ENCODE measurements around the gene MGAT3.

The MGAT3 gene

DNA sequence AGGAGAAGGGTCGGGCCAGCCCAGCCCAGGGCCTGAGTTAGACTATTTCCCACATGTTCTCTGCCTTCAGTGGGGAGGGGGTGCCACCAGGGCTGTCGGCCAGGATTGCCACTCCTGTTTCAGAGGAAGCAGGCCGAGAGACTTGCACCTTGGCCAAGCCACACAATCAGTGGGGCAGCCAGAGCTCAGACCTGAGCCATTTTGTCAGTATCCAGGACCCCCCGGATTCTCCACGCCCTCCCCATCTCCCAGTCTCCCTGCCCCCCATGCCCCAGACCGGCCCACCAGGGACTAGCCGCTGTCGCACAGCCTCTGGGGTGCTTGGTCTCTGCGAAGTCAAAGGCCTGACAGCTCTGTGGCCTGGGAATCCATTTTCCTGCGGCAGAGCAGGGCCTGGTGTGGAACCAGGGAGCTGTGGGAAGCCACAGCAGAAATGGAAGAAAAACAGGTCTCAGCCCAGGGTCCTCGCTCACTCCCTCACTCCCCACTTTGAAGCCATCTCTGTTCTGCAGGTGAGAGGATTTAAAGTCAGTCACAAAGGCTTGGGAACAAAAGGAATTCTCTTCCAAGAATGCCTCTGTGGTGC, 25.5 kb upstream of the MGAT3 start:
- no peaks in the 10 kb centered on the region for H4K20me1 ChIP-seq (ENCODE audit: insufficient read depth, low read length)
- no peak for TF ChIP-seq EZH2phosphoT487 (IDR thresholded peaks at IDR 0.05; ENCODE audit: low read length)
- TF ChIP-seq, protein P1, sequence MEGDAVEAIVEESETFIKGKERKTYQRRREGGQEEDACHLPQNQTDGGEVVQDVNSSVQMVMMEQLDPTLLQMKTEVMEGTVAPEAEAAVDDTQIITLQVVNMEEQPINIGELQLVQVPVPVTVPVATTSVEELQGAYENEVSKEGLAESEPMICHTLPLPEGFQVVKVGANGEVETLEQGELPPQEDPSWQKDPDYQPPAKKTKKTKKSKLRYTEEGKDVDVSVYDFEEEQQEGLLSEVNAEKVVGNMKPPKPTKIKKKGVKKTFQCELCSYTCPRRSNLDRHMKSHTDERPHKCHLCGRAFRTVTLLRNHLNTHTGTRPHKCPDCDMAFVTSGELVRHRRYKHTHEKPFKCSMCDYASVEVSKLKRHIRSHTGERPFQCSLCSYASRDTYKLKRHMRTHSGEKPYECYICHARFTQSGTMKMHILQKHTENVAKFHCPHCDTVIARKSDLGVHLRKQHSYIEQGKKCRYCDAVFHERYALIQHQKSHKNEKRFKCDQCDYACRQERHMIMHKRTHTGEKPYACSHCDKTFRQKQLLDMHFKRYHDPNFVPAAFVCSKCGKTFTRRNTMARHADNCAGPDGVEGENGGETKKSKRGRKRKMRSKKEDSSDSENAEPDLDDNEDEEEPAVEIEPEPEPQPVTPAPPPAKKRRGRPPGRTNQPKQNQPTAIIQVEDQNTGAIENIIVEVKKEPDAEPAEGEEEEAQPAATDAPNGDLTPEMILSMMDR (IDR thresholded peaks at IDR 0.05; ENCODE audit: low read length), result no peak
- TF ChIP-seq EZH2 (optimal IDR thresholded peaks at IDR 0.05; ENCODE audit: low read depth, low read length), result no peak
- peaks cover 29% of the 10 kb centered on the region for H3F3A ChIP-seq (ENCODE audit: insufficient read depth, low read length)
- H3K9me2 ChIP-seq (replicated peaks; ENCODE audit: insufficient read depth, low read length), result no peaks in the 10 kb centered on the region
- H3K79me2 ChIP-seq (ENCODE audit: low read length), result peaks cover 30% of the 10 kb centered on the region
- peaks cover 6% of the 10 kb centered on the region; the same call in 1 of the 2 replicates for H3K36me3 ChIP-seq (replicated peaks; ENCODE audit: insufficient read depth, low read length)
- H3K4me1 ChIP-seq (ENCODE audit: low read length), result peaks cover 60% of the 10 kb centered on the region
- H2AFZ ChIP-seq (ENCODE audit: low read length), result no peak overlapping the region
- H3K4me3 ChIP-seq (ENCODE audit: low read length), result no peak overlapping the region
- H3K9me3 ChIP-seq (replicated peaks; ENCODE audit: insufficient read depth, low read length), result no peaks in the 10 kb centered on the region
- peak overlapping the region; percentile 49 for H3K4me2 ChIP-seq (ENCODE audit: low read depth, low read length)
- H3K9ac ChIP-seq (ENCODE audit: low read length), result peak overlapping the region; percentile 19; the same call in 1 of the 2 replicates
- DNase-seq, result no peak
- H3K27me3 ChIP-seq (replicated peaks; ENCODE audit: insufficient read depth, low read length), result no peaks in the 10 kb centered on the region
- H3K27ac ChIP-seq (ENCODE audit: low read length), result peak overlapping the region; percentile 70

DNA sequence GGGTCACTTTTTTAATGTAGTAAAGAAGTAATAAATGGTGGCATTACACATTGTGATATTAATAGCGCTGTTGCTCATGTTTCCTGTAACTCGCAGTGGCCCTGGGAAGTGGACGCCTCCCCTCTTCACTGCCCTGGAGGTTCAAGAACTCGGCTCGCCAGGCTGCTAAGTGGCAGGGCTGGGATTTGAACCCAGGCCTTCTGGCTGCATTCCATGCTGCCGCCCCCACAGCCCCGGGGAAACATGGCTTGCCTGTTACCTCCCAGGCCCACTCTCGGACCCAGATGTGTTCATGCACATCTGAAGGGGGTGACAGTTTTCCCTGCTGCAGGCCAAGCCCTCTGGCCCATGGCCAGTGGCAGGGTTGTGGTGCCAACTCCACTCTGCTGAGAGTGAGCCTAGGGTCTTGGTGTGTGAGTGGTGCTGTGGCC, 25.0 kb upstream of the MGAT3 start:
- Histone ChIP-seq H3K79me2 (ENCODE audit: low read length) (peaks cover 30% of the 10 kb centered on the region), H3F3A (ENCODE audit: insufficient read depth, low read length) (peaks cover 33% of the 10 kb centered on the region), H4K20me1 (ENCODE audit: insufficient read depth, low read length) (no peaks in the 10 kb centered on the region), H3K27me3 (replicated peaks; ENCODE audit: insufficient read depth, low read length) (no peaks in the 10 kb centered on the region), H3K9me3 (replicated peaks; ENCODE audit: insufficient read depth, low read length) (no peaks in the 10 kb centered on the region), H3K27ac (ENCODE audit: low read length) (peak overlapping the region; percentile 70; the same call in 1 of the 2 replicates), H3K4me2 (ENCODE audit: low read depth, low read length) (peak overlapping the region; percentile 49), H3K4me1 (ENCODE audit: low read length) (peaks cover 62% of the 10 kb centered on the region), H3K4me3 (ENCODE audit: low read length) (no peak overlapping the region), H3K9ac (ENCODE audit: low read length) (peak overlapping the region; percentile 19; the same call in 1 of the 2 replicates), H3K36me3 (replicated peaks; ENCODE audit: insufficient read depth, low read length) (peaks cover 6% of the 10 kb centered on the region; the same call in 1 of the 2 replicates), H2AFZ (ENCODE audit: low read length) (no peak overlapping the region), H3K9me2 (replicated peaks; ENCODE audit: insufficient read depth, low read length) (no peaks in the 10 kb centered on the region)
- no peak for DNase-seq
- TF ChIP-seq EZH2phosphoT487 (IDR thresholded peaks at IDR 0.05; ENCODE audit: low read length) (no peak), EZH2 (optimal IDR thresholded peaks at IDR 0.05; ENCODE audit: low read depth, low read length) (no peak)
- TF ChIP-seq, protein P1 (IDR thresholded peaks at IDR 0.05; ENCODE audit: low read length), result no peak

DNA sequence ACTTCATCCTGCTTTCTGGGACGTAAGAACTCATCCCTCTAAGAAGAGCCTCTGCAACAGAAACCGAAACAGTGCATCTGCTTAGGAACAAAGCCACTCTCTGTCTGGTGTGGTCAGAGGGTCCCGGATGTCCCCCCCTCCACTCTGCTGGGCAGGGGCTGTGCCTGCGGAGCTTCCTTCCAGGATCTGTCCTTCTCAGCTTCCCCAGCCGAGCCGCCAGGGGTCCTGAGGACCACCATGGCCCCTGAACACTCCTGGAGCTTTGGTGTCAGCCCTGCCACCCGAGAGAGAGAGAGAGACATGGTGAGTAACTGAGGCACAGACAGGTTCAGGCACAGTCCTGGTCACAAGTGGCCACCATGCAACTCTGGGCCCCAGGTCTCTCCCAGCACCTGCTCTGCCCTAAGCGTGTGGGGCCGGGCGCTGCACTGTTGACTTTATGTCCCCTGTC, 24.4 kb upstream of the MGAT3 start:
- no peaks in the 10 kb centered on the region for H4K20me1 ChIP-seq (ENCODE audit: insufficient read depth, low read length)
- peak overlapping the region; percentile 70; the same call in 1 of the 2 replicates for H3K27ac ChIP-seq (ENCODE audit: low read length)
- peaks cover 60% of the 10 kb centered on the region for H3K4me1 ChIP-seq (ENCODE audit: low read length)
- peaks cover 30% of the 10 kb centered on the region for H3K79me2 ChIP-seq (ENCODE audit: low read length)
- no peak for DNase-seq
- no peaks in the 10 kb centered on the region for H3K27me3 ChIP-seq (replicated peaks; ENCODE audit: insufficient read depth, low read length)
- peaks cover 6% of the 10 kb centered on the region; the same call in 1 of the 2 replicates for H3K36me3 ChIP-seq (replicated peaks; ENCODE audit: insufficient read depth, low read length)
- H2AFZ ChIP-seq (ENCODE audit: low read length), result no peak overlapping the region
- TF ChIP-seq, protein P1 (IDR thresholded peaks at IDR 0.05; ENCODE audit: low read length), result no peak
- TF ChIP-seq EZH2phosphoT487 (IDR thresholded peaks at IDR 0.05; ENCODE audit: low read length), result no peak
- TF ChIP-seq EZH2 (optimal IDR thresholded peaks at IDR 0.05; ENCODE audit: low read depth, low read length), result no peak
- peaks cover 35% of the 10 kb centered on the region for H3F3A ChIP-seq (ENCODE audit: insufficient read depth, low read length)
- H3K9me2 ChIP-seq (replicated peaks; ENCODE audit: insufficient read depth, low read length), result no peaks in the 10 kb centered on the region
- peak overlapping the region; percentile 49 for H3K4me2 ChIP-seq (ENCODE audit: low read depth, low read length)
- H3K9ac ChIP-seq (ENCODE audit: low read length), result no peak overlapping the region
- no peak overlapping the region for H3K4me3 ChIP-seq (ENCODE audit: low read length)
- H3K9me3 ChIP-seq (replicated peaks; ENCODE audit: insufficient read depth, low read length), result no peaks in the 10 kb centered on the region

Data from MM.1S (cell line).